HepG2 (cell line): ENCODE results near the gene TMEM86B. TPM values are rescaled to one million over a fixed set of nuclear protein-coding genes. Genes with fewer than 3 reads are reported as not detected.

Source experiments
- ATAC-seq: fragments of 200-7000 bp; cut with Tn5 transposase; 3 replicates; pipeline ENCODE4 v1.9.1; 2020; ENCODE audit warnings: mild to moderate bottlenecking, moderate library complexity
- BruUV-seq: library from RNA; stranded (reverse); fragments of 400-500 nt; replicated peaks from 2 replicates; lab custom pipeline; 2021; lab: Mats Ljungman, UMichigan
- CTCF ChIA-PET: fragments of 300-600 bp; formaldehyde crosslinking; extraction: SDS; loops from one replicate; lab custom pipeline; 2021; ENCODE audit warnings: low total read pairs, inconsistent platforms, low intra/inter-chr PET ratio; lab: Yijun Ruan, JAX
- POLR2A ChIA-PET: fragments of 350-600 bp; sonication (Branson Sonifier 250); formaldehyde crosslinking; loops from one replicate; lab custom pipeline; 2020; ENCODE audit warnings: antibody characterized with exemption, inconsistent platforms; lab: Yijun Ruan, JAX
- DNase-seq: peaks from one replicate; pipeline ENCODE4 v3.0.0-alpha.2; 2015; ENCODE audit warnings: low spot score
- FAIRE-seq: peaks from 3 replicates; lab custom pipeline; 2011; peaks lifted over from hg19 to GRCh38; lab: Jason Lieb, UNC
- H2AFZ ChIP-seq: one replicate; pipeline ENCODE4 v1.6.1; 2011; ENCODE audit warnings: low read length, inconsistent platforms
- H3K27ac ChIP-seq: fragments of 300-600 bp; 3 replicates; pipeline ENCODE4 v1.8.0; 2011; ENCODE audit warnings: mixed run types, mild to moderate bottlenecking, mixed read lengths, low read length, inconsistent platforms; ENCODE audit not compliant: insufficient read depth; ENCODE audit errors: extremely low read length
- H3K27me3 ChIP-seq, 2 experiments: fragments of 200-600 bp in 1 of 2; 2 replicates in 1 of 2; 3 replicates in 1 of 2; pipeline versions ENCODE4 v1.6.0 to v1.8.0; 2011; ENCODE audit warnings: low read length in 2 of 2, mild to moderate bottlenecking in 2 of 2, moderate library complexity in 2 of 2, inconsistent platforms in 1 of 2; ENCODE audit not compliant: insufficient read depth in 2 of 2, control insufficient read depth in 1 of 2
- H3K36me3 ChIP-seq, 2 experiments: fragments of 200-600 bp in 1 of 2; replicated peaks in 1 of 2; 2 replicates in 1 of 2; 3 replicates in 1 of 2; pipeline versions ENCODE4 v1.5.1 to v1.8.0; 2011; ENCODE audit warnings: low read length in 2 of 2, inconsistent platforms in 1 of 2; ENCODE audit not compliant: insufficient read depth in 2 of 2, control insufficient read depth in 1 of 2
- H3K4me1 ChIP-seq: 2 replicates; pipeline ENCODE4 v1.5.1; 2012; ENCODE audit warnings: low read length, inconsistent platforms; ENCODE audit not compliant: insufficient read depth
- H3K4me2 ChIP-seq: 2 replicates; pipeline ENCODE4 v1.6.0; 2011; ENCODE audit warnings: low read depth, low read length, inconsistent platforms
- H3K4me3 ChIP-seq, 3 experiments: fragments of 200-600 bp in 1 of 3; sonication (generic), shearing (Covaris generic) in 1 of 3; replicated peaks in 1 of 3; 2 replicates each; pipeline ENCODE4 v1.5.1; 2011 to 2016; ENCODE audit warnings: low read length in 3 of 3, inconsistent platforms in 2 of 3, low read depth in 2 of 3, mild to moderate bottlenecking in 2 of 3, control low read depth in 1 of 3, mixed read lengths in 1 of 3; ENCODE audit not compliant: insufficient read depth in 1 of 3
- H3K79me2 ChIP-seq: one replicate; pipeline ENCODE4 v1.6.1; 2011; ENCODE audit warnings: low read length, inconsistent platforms; ENCODE audit not compliant: insufficient read depth
- H3K9ac ChIP-seq: 2 replicates; pipeline ENCODE4 v1.6.0; 2011; ENCODE audit warnings: mild to moderate bottlenecking, low read depth, low read length, inconsistent platforms; ENCODE audit not compliant: insufficient read depth
- H3K9me3 ChIP-seq: 2 replicates; pipeline ENCODE4 v1.5.1; 2012; ENCODE audit warnings: mild to moderate bottlenecking, low read length
- H4K20me1 ChIP-seq: 2 replicates; pipeline ENCODE4 v1.6.0; 2011; ENCODE audit warnings: inconsistent platforms, mild to moderate bottlenecking, low read length, moderate library complexity; ENCODE audit not compliant: insufficient read depth
- DNMT1 ChIP-seq: sonication (generic); formaldehyde crosslinking; IDR thresholded peaks from 2 replicates; pipeline ENCODE4 v1.5.1; 2020; ENCODE audit warnings: mild to moderate bottlenecking, missing genetic modification reagents
- NAIF1 ChIP-seq: sonication (generic); formaldehyde crosslinking; IDR thresholded peaks from 2 replicates; pipeline ENCODE4 v1.5.0; 2020; ENCODE audit warnings: mild to moderate bottlenecking, missing genetic modification reagents, borderline replicate concordance
- NR2F1 ChIP-seq, 2 experiments: fragments of 450-650 bp in 1 of 2; formaldehyde crosslinking in 1 of 2; IDR thresholded peaks; 2 replicates each; pipeline versions ENCODE4 v1.5.0 to v1.6.1; 2016 to 2020; ENCODE audit warnings: mild to moderate bottlenecking in 1 of 2, missing compliant biosample characterization in 1 of 2, missing genetic modification reagents in 1 of 2, moderate library complexity in 1 of 2
- SP4 ChIP-seq: sonication (generic); formaldehyde crosslinking; IDR thresholded peaks from 2 replicates; pipeline ENCODE4 v1.8.1; 2023; ENCODE audit warnings: mild to moderate bottlenecking, missing genetic modification reagents
- STAT6 ChIP-seq: sonication (generic); formaldehyde crosslinking; IDR thresholded peaks from 2 replicates; pipeline ENCODE4 v1.4.0; 2020; ENCODE audit warnings: missing genetic modification reagents, mild to moderate bottlenecking, borderline replicate concordance
- ZNF441 ChIP-seq: sonication (generic); formaldehyde crosslinking; IDR thresholded peaks from 2 replicates; pipeline ENCODE4 v1.7.0; 2021; ENCODE audit warnings: missing genetic modification reagents, borderline replicate concordance
- ZNF460 ChIP-seq: sonication (generic); formaldehyde crosslinking; IDR thresholded peaks from 2 replicates; pipeline ENCODE4 v1.5.1; 2020; ENCODE audit warnings: missing genetic modification reagents, mild to moderate bottlenecking, borderline replicate concordance
- ZSCAN21 ChIP-seq: sonication (generic); formaldehyde crosslinking; IDR thresholded peaks from 2 replicates; pipeline ENCODE4 v1.8.0; 2022; ENCODE audit warnings: mild to moderate bottlenecking, missing genetic modification reagents, moderate library complexity, borderline replicate concordance
- WGBS: methylation state at CpG from one replicate; pipeline ENCODE4 v1.1.6; 2017; ENCODE audit warnings: low lambda C conversion rate; 5-methylcytosine and 5-hydroxymethylcytosine counted together
- in situ Hi-C: cut with HindIII; loops from 2 replicates; pipeline ENCODE4 v1.10.0; 2017; ENCODE audit warnings: low pct_unique_long_range_greater_than_20kb; ENCODE audit not compliant: extremely low pct_ligation_motif_present
- intact Hi-C: fragments of 100-400 bp; cut with micrococcal nuclease; formaldehyde crosslinking; loops from one replicate; pipeline ENCODE4 v1.10.0; 2022; ENCODE audit not compliant: unreplicated experiment
- polyA plus RNA-seq, 8 experiments: library from polyadenylated mRNA; depleted of rRNA in 3 of 8; stranded (reverse) in 7 of 8; unstranded in 1 of 8; fragments of >200 nt; fragmentation: Illumina TruSeq in 4 of 8; extraction: Trizol in 4 of 8; gene quantifications; 2 replicates each; pipeline versions ENCODE4 v1.2.1 to v1.2.3, GENCODE V29; 2011 to 2016; ENCODE audit warnings: low read depth in 4 of 8, missing spikeins in 1 of 8, mixed read lengths in 1 of 8; ENCODE audit not compliant: insufficient read depth in 1 of 8
- total RNA-seq, 5 experiments: library from RNA; depleted of rRNA; stranded (reverse); fragments of >200 nt; fragmentation: Illumina TruSeq; extraction: Trizol; gene quantifications; 2 replicates each; pipeline ENCODE4 v1.2.3, GENCODE V29; 2016; ENCODE audit warnings: low read depth in 1 of 5
- TF ChIP-seq, protein P1 (sequence below): IDR thresholded peaks from 2 replicates; pipeline ENCODE4 v1.6.1; 2016; ENCODE audit warnings: low read depth, control low read depth
- TF ChIP-seq, protein P2 (sequence below): sonication (generic); formaldehyde crosslinking; IDR thresholded peaks from 2 replicates; pipeline ENCODE4 v1.5.0; 2020; ENCODE audit warnings: mild to moderate bottlenecking, low read depth, missing genetic modification reagents, borderline replicate concordance

Gene TMEM86B
- total and polyA plus RNA-seq, 2 of the 13 experiments (the other 11 are each of a cell fraction or from before 2014, with no cell fraction given): 7.7 to 9.6 TPM

DNA sequence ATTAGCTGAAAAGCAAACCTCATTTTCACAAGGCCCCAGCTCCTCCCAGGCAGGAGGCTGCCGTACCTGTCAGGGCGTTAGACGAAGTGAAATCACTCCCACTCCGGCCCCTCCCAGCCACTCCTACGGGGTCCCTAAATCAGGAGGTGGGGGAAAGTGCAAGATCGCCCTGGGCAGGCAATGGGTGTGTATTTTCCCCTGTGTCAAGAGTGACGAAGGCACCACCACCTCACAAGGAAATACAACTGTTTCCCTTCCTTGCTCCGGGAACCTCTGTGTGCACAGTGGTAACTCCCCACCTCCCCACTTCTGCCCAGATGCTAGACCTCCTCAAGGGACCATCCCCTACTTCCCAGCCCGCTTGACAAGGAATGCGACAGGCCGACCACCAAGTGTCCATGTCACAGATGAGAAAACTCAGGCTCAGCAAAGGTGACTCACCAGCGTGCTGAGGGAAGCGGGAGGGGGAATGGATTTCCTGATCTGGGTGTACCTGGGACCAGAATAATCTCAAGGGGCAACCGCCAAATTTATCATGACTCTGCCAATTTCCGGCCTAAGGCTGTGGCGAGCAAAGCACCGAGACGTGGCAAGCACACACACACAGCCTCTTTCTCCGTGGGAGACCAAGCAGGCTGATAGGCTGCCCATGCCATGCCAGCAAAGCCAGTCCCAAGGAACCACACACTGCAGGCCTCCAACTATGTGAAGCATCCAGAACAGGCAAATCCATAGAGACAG is 22.9 kb upstream of the TMEM86B start:
- ATAC-seq: no peak
- Histone ChIP-seq H3K4me2 (no peak overlapping the region), H3K27me3 (no peaks in the 10 kb centered on the region), H3K79me2 (peaks cover 89% of the 10 kb centered on the region), H3K4me3 (no peak overlapping the region), H3K9me3 (no peaks in the 10 kb centered on the region), H2AFZ (no peak overlapping the region), H4K20me1 (peaks cover 68% of the 10 kb centered on the region), H3K27ac (no peak overlapping the region), H3K9ac (peak overlapping the region; percentile 34; the same call in 1 of the 2 replicates), H3K4me1 (peaks cover 59% of the 10 kb centered on the region), H3K36me3 (peaks cover 14 to 55% of the 10 kb centered on the region in 2 experiments; a peak in 4 of 5 replicates)
- intact Hi-C loops: no loop called here
- DNase-seq: no peak
- in situ Hi-C loops: no loop called here
- FAIRE-seq: no peak
- WGBS: 95% methylated on average over 14 of the region's 19 CpGs
- BruUV-seq: no TSS peak
- CTCF ChIA-PET: no interaction called here
- POLR2A ChIA-PET: interaction anchor here (0.8 kb wide), 1 partner anchor 9 kb away, joined by 3 read pairs; no protein-coding TSS in a partner anchor
- no peak for TF ChIP-seq NAIF1 (CRISPR knock-in tag)

DNA sequence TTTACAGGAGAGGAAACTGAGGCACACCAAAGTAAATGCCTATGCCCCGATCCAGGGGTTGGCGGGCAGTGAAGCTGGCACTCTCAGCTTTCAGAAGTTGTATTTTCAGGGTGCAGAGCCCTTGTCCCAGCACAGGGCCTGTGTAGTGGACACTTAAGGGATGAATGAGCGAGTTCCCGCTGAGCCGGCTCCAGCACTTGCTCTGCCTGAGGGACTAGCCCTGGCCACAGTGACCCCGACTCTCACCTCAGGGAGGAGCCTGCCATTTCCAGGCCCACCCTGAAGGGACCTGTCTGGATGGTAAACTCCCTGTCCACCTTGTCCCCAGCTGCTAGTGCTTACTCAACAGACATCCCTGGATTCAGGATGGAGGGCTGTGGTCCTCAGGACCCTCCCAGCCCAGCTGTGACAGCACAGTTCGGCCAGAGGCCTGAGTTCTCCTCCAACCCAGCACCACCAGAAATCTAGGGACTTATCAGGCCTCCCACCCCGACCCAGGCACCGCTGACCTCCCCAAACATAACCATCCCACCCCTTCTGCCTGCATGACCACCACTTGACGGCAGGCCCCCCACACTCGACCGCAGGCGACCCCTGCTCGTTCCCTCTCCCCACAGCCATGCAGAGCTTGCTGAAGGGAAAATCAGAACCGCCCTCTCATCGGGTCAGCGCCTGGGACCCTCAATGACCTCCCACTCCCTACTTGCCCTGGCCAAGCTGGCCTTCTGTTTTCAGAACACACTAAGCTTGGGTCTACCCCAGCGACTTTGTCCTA is 21.9 kb upstream of the TMEM86B start:
- Histone ChIP-seq H3K27me3 (no peaks in the 10 kb centered on the region), H3K27ac (no peak overlapping the region), H3K9me3 (no peaks in the 10 kb centered on the region), H3K79me2 (peaks cover 79% of the 10 kb centered on the region), H3K4me3 (no peak overlapping the region), H3K9ac (no peak overlapping the region), H4K20me1 (peaks cover 57% of the 10 kb centered on the region), H3K36me3 (peaks cover 18 to 64% of the 10 kb centered on the region in 2 experiments; a peak in 4 of 5 replicates), H3K4me1 (peaks cover 49% of the 10 kb centered on the region), H2AFZ (no peak overlapping the region), H3K4me2 (no peak overlapping the region)
- FAIRE-seq (no peak), ATAC-seq (no peak; the same call in 2 of the 3 replicates), DNase-seq (no peak)
- intact Hi-C loops (no loop called here), in situ Hi-C loops (no loop called here)
- CTCF ChIA-PET: no interaction called here
- WGBS: 98% methylated on average over 15 of the region's 18 CpGs
- POLR2A ChIA-PET: interaction anchor here (0.8 kb wide), 1 partner anchor 10 kb away, joined by 3 read pairs; no protein-coding TSS in a partner anchor
- BruUV-seq: no TSS peak
- no peak for TF ChIP-seq ZSCAN21 (CRISPR knock-in tag)
- no peak for TF ChIP-seq STAT6
- no peak for TF ChIP-seq SP4
- TF ChIP-seq, protein P1, sequence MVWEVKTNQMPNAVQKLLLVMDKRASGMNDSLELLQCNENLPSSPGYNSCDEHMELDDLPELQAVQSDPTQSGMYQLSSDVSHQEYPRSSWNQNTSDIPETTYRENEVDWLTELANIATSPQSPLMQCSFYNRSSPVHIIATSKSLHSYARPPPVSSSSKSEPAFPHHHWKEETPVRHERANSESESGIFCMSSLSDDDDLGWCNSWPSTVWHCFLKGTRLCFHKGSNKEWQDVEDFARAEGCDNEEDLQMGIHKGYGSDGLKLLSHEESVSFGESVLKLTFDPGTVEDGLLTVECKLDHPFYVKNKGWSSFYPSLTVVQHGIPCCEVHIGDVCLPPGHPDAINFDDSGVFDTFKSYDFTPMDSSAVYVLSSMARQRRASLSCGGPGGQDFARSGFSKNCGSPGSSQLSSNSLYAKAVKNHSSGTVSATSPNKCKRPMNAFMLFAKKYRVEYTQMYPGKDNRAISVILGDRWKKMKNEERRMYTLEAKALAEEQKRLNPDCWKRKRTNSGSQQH: no peak
- TF ChIP-seq DNMT1 (CRISPR knock-in tag): no peak
- TF ChIP-seq, protein P2, sequence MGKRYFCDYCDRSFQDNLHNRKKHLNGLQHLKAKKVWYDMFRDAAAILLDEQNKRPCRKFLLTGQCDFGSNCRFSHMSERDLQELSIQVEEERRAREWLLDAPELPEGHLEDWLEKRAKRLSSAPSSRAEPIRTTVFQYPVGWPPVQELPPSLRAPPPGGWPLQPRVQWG: no peak
- TF ChIP-seq NR2F1 (CRISPR knock-in tag; IDR thresholded peaks at IDR 0.05): no peak
- TF ChIP-seq ZNF460 (CRISPR knock-in tag): no peak
- TF ChIP-seq ZNF441 (CRISPR knock-in tag): no peak
